SK-N-MC (cell line): Measurements from ENCODE around the gene ABCA7.

Experiments used
- DNase-seq: peaks from one replicate; pipeline ENCODE4 v3.0.0-alpha.2; 2011; ENCODE audit warnings: low read depth, low spot score
- H3K27ac ChIP-seq: fragments of 200-600 bp; sonication (generic); 2 replicates; pipeline ENCODE4 v1.5.1; 2016; ENCODE audit warnings: mixed run types
- H3K36me3 ChIP-seq: fragments of 200-600 bp; sonication (generic); 2 replicates; pipeline ENCODE4 v1.6.1; 2017; ENCODE audit warnings: antibody characterized with exemption, low read length, mixed read lengths; ENCODE audit not compliant: insufficient read depth
- H3K4me3 ChIP-seq: fragments of 200-600 bp; sonication (generic); 2 replicates; pipeline ENCODE4 v1.5.1; 2016
- H3K9ac ChIP-seq: fragments of 200-600 bp; sonication (generic); 2 replicates; pipeline ENCODE4 v1.8.0; 2017; ENCODE audit warnings: mixed run types, mixed read lengths; ENCODE audit not compliant: insufficient read length
- H3K9me3 ChIP-seq: fragments of 200-600 bp; sonication (generic); 2 replicates; pipeline ENCODE4 v1.6.1; 2017; ENCODE audit warnings: low read depth, mild to moderate bottlenecking, antibody characterized with exemption, low read length, moderate library complexity, mixed read lengths
- EZH2 ChIP-seq: fragments of 200-600 bp; sonication (generic); IDR thresholded peaks from one replicate; pipeline ENCODE4 v1.6.1; 2017; ENCODE audit warnings: antibody characterized with exemption
- FOXP2 ChIP-seq: optimal IDR thresholded peaks from 2 replicates; pipeline ENCODE3; 2011; ENCODE audit warnings: mild to moderate bottlenecking, moderate library complexity; ENCODE audit not compliant: insufficient read depth; ENCODE audit errors: extremely low read length, control extremely low read depth
- POLR2AphosphoS5 ChIP-seq: IDR thresholded peaks from 2 replicates; pipeline ENCODE4 v1.6.1; 2012; ENCODE audit warnings: mild to moderate bottlenecking, low read depth, low read length, borderline replicate concordance

ABCA7 gene

DNA sequence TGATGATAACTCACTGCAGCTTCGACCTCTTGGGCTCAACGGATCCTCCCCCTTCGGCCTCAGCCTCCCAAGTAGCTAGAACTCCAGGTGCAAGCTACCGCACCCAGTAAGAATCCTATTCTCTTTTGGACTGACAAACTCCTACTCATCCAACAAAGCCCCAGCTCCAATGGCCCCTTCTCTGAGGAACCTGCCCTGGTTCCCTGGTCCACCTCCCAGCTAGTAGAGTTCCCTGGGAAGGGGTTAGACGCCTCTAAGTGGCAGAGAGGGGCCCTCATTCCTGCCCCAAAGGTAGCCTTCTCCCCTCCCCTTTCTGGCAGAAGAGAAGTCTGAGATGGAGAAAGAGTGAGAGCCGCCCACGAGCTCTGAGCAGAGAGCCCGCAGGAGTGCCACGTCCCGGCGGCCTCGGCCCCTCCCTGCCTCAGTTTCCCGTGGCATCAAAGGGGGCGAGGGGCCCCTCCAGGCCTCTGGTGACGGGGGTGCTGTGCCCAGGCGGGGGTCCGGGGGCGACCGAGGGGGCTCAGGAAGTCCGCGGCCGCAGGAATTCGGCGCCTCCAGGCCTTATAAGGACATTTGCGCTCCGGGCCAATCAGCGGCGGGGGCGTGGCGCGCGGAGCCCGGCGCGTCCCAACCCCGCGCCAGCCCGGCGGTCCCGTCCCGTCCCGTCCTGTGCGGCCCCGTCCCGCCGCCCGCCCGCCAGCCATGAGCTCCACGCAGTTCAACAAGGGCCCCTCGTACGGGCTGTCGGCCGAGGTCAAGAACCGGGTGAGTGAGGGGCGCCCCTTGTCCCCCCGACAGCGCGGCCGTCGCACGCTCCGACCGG, 13.7 kb upstream of the ABCA7 start, which contains the start of gene CNN2:
Gene CNN2 (plus strand): TSS at position 649 of the 823 bp plus-strand sequence. CDS start 54 bp downstream, at position 703.
- H3K9ac ChIP-seq: peak within 1 kb of the TSS; percentile 99
- DNase-seq: no peak
- no peaks in the 10 kb centered on the region for H3K9me3 ChIP-seq
- H3K27ac ChIP-seq: peak within 1 kb of the TSS; percentile 96
- peaks cover 12% of the 10 kb centered on the region for H3K36me3 ChIP-seq
- TF ChIP-seq EZH2 (no peak), POLR2AphosphoS5 (peak; percentile 62; the same call in 1 of the 2 replicates)
- H3K4me3 ChIP-seq: peak within 1 kb of the TSS; percentile 95

GRCh38 chr19:1026783-1027649, 12.9 kb upstream of the ABCA7 start:
- H3K4me3 ChIP-seq: peak overlapping the region; percentile 95
- peaks cover 16% of the 10 kb centered on the region for H3K36me3 ChIP-seq
- DNase-seq: no peak
- peak overlapping the region; percentile 99 for H3K9ac ChIP-seq
- peak overlapping the region; percentile 96 for H3K27ac ChIP-seq
- H3K9me3 ChIP-seq: no peaks in the 10 kb centered on the region
- TF ChIP-seq POLR2AphosphoS5 (0 out of 2 replicates have a peak, but pooled peaks have one; percentile 4), EZH2 (no peak)

DNA sequence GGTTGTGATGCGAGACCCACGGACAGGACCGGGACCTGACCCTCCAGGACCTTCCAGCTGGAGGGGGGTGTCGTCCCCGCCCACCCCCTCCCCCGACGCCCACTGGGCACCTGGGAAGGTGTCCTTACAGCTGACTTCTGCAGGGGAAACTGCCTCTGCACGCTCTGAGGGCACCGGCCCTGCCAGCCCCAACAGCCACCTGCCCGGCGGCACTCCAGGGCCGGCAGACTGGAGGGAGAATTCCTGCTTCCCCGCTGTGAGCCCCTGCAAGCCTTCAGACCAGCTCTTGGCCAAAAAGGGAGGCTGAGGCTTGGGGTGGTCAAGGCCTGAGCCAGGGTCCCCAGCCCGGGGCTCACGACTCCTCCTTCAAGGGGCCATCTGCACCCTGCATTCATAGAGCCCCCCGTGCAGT, 12.3 kb upstream of the ABCA7 start:
- TF ChIP-seq POLR2AphosphoS5 (no peak), EZH2 (no peak), FOXP2 (no peak)
- H3K9ac ChIP-seq: peak overlapping the region; percentile 99
- H3K27ac ChIP-seq: peak overlapping the region; percentile 96
- no peak for DNase-seq
- H3K4me3 ChIP-seq: peak overlapping the region; percentile 95
- peaks cover 23% of the 10 kb centered on the region for H3K36me3 ChIP-seq
- no peaks in the 10 kb centered on the region for H3K9me3 ChIP-seq

DNA sequence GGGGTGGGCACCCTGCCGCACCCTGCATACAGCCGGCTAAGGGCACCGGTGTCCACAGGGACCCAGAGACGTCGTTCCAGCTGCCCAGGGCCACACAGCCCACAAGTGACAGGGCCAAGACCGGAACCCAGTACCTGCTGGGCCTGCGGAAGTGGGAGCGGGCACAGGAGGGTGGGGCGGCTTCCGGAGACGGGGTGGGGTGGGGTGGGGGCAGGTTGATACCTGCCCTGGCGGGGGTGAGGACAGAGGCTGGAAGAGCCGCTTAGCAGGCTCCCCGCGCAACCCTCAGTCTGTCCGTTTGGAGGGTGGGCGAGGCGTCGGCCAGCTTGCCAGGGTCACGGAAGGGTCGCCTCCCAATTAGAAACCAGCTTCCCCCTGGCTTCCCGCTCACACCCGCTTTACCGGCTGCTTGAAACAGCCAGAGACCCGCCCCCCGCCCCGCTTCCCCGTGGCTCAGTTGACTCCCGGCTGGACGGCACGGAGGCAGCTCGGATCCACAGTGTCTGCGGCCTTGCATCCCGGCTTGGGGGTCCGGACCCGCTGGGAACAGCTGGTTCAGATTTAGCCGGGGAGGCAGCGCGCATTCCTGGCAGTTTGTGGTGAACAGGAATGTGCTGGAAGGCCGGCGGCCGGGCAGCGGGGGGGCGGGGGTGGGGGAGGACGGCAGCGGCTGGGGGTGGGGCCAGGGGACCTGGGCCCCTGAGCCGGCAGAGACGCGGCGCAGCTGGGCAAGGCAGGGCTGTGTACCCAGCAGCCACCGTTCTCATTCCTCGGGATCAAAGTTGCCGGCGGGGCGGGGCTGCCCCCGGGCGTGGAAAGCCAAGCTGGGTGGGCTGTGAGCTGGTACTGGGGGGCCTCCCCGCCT, 11.6 kb upstream of the ABCA7 start:
- Histone ChIP-seq H3K27ac (peak overlapping the region; percentile 96), H3K36me3 (peaks cover 29% of the 10 kb centered on the region), H3K9ac (peak overlapping the region; percentile 99), H3K4me3 (peak overlapping the region; percentile 95), H3K9me3 (no peaks in the 10 kb centered on the region)
- TF ChIP-seq EZH2 (no peak), POLR2AphosphoS5 (peak; percentile 32; the same call in 1 of the 2 replicates)
- no peak for DNase-seq

DNA sequence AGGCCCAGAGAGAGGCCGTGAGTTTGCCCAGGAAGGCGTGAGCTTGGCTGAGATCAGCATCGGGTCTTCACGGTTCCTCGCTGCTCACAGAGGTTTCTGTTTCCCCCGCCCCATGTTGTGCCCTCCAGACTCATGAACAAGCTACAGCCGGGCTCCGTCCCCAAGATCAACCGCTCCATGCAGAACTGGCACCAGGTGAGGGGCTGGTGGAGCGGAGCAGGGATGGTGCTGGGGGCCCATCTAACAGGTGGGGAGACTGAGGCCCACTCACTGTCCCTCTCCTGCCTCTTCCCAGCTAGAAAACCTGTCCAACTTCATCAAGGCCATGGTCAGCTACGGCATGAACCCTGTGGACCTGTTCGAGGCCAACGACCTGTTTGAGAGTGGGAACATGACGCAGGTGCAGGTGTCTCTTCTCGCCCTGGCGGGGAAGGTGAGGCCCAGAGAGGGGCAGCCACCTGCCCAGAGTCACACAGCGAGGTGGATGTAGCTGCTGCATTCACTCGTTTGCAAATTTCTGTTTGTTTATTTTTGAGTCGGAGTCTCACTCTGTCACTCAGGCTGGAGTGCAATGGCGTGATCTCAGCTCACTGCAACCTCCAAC, 7.5 kb upstream of the ABCA7 start:
- no peak for DNase-seq
- peaks cover 41% of the 10 kb centered on the region for H3K36me3 ChIP-seq
- no peak for TF ChIP-seq FOXP2
- no peak for TF ChIP-seq EZH2
- TF ChIP-seq POLR2AphosphoS5: no peak
- H3K27ac ChIP-seq: no peak overlapping the region
- H3K9ac ChIP-seq: no peak overlapping the region
- no peaks in the 10 kb centered on the region for H3K9me3 ChIP-seq
- H3K4me3 ChIP-seq: no peak overlapping the region

- H3K9me3 ChIP-seq: no peaks in the 10 kb centered on the region
- H3K9ac ChIP-seq: no peak overlapping the region
- TF ChIP-seq EZH2 (no peak), FOXP2 (no peak), POLR2AphosphoS5 (no peak)
- H3K4me3 ChIP-seq: no peak overlapping the region
- DNase-seq: no peak
- no peak overlapping the region for H3K27ac ChIP-seq
- peaks cover 37% of the 10 kb centered on the region for H3K36me3 ChIP-seq
Observed at GRCh38 chr19:1035998-1036621, 3.8 kb upstream of the ABCA7 start.

DNA sequence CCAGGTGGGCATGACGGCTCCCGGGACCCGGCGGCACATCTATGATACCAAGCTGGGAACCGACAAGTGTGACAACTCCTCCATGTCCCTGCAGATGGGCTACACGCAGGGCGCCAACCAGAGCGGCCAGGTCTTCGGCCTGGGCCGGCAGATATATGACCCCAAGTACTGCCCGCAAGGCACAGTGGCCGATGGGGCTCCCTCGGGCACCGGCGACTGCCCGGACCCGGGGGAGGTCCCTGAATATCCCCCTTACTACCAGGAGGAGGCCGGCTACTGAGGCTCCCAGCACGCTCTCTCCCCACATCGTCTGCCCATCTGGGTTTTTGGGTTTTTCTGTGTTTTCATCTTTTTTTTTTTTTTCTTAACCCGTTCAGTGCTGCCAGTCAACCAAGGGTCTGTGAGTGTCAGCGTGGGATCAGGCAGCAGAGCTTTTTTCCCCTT, 2.3 kb upstream of the ABCA7 start:
- H3K36me3 ChIP-seq: peaks cover 26% of the 10 kb centered on the region

More for the DNA sequence above, 2.3 kb upstream of the ABCA7 start:
- Histone ChIP-seq H3K4me3 (peak overlapping the region; percentile 58), H3K27ac (peak overlapping the region; percentile 81), H3K9me3 (no peaks in the 10 kb centered on the region), H3K9ac (no peak overlapping the region)
- TF ChIP-seq EZH2 (no peak), POLR2AphosphoS5 (no peak), FOXP2 (no peak)
- no peak for DNase-seq
